GM12874 (cell line): ENCODE measurements around the gene SMIM29.

ENCODE experiments used
- CTCF ChIP-seq: IDR thresholded peaks from 2 replicates; pipeline ENCODE4 v1.5.1; 2011; ENCODE audit warnings: low read depth, mild to moderate bottlenecking, control low read depth, low read length, moderate library complexity; ENCODE audit not compliant: insufficient read depth

The SMIM29 gene

GRCh38 chr6:34233867-34234266, 14.9 kb downstream of the SMIM29 start:
- TF ChIP-seq CTCF = no peak

- no peak for TF ChIP-seq CTCF
These were observed 15.9 kb downstream of the SMIM29 start for GRCh38 chr6:34232901-34233300.

GRCh38 chr6:34231566-34232336, 17.1 kb downstream of the SMIM29 start:
- no peak for TF ChIP-seq CTCF

- no peak for TF ChIP-seq CTCF
These were observed 18.0 kb downstream of the SMIM29 start for GRCh38 chr6:34230653-34231371.

- no peak for TF ChIP-seq CTCF
These were observed 18.9 kb downstream of the SMIM29 start for GRCh38 chr6:34229877-34230276.

GRCh38 chr6:34227761-34228421, 20.9 kb downstream of the SMIM29 start:
- TF ChIP-seq CTCF = no peak
